Endothelial cell of umbilical vein (primary cell): Measurements from ENCODE around the gene MTR. TPM values are rescaled to one million over a fixed set of nuclear protein-coding genes. Genes with fewer than 3 reads are reported as not detected.

Experiments used
- BruUV-seq: library from RNA; stranded (reverse); fragments of 400-500 nt; replicated peaks from 2 replicates; lab custom pipeline; 2021; lab: Mats Ljungman, UMichigan
- CTCF ChIA-PET: fragments of 300-600, 350-600 bp; sonication (Branson Sonifier 250); formaldehyde crosslinking; loops from one replicate; lab custom pipeline; 2021; ENCODE audit warnings: antibody characterized with exemption, inconsistent platforms; lab: Charles Lee
- POLR2A ChIA-PET: fragments of 300-600, 350-600 bp; sonication (Branson Sonifier 250); formaldehyde crosslinking; loops from one replicate; lab custom pipeline; 2021; ENCODE audit warnings: antibody characterized with exemption, inconsistent platforms; lab: Charles Lee
- DNase-seq: peaks from one replicate; pipeline ENCODE4 v3.0.0-alpha.2; 2011; ENCODE audit warnings: low read depth, low spot score
- FAIRE-seq: peaks from 2 replicates; lab custom pipeline; 2011; peaks lifted over from hg19 to GRCh38; lab: Jason Lieb, UNC
- H2AFZ ChIP-seq: 2 replicates; pipeline ENCODE4 v1.6.0; 2012; ENCODE audit warnings: low read depth, low read length, control low read depth, inconsistent platforms
- H3K27ac ChIP-seq: 2 replicates; pipeline ENCODE4 v1.5.1; 2011; ENCODE audit warnings: low read depth, mild to moderate bottlenecking, control low read depth, low read length, moderate library complexity; ENCODE audit not compliant: insufficient read depth
- H3K27me3 ChIP-seq, 2 experiments: 2 replicates each; pipeline versions ENCODE4 v1.6.0 to v1.6.1; 2011; ENCODE audit warnings: low read length in 2 of 2, mixed read lengths in 1 of 2; ENCODE audit not compliant: control insufficient read depth in 2 of 2, insufficient read depth in 2 of 2
- H3K36me3 ChIP-seq, 2 experiments: 2 replicates in 1 of 2; 3 replicates in 1 of 2; pipeline ENCODE4 v1.5.1; 2011; ENCODE audit warnings: low read length in 2 of 2, mild to moderate bottlenecking in 1 of 2, moderate library complexity in 1 of 2; ENCODE audit not compliant: control insufficient read depth in 2 of 2, insufficient read depth in 2 of 2; ENCODE audit errors: extremely low read depth in 1 of 2
- H3K4me1 ChIP-seq: 3 replicates; pipeline ENCODE4 v1.5.1; 2011; ENCODE audit warnings: mild to moderate bottlenecking, low read length; ENCODE audit not compliant: control insufficient read depth, insufficient read depth; ENCODE audit errors: extremely low read depth
- H3K4me2 ChIP-seq: 2 replicates; pipeline ENCODE4 v1.6.1; 2011; ENCODE audit warnings: low read length, control low read depth, mixed read lengths; ENCODE audit not compliant: insufficient read depth
- H3K4me3 ChIP-seq, 3 experiments: fragments of 200-600 bp in 1 of 3; sonication (generic), shearing (Covaris generic) in 1 of 3; replicated peaks in 1 of 3; 2 replicates each; pipeline ENCODE4 v1.5.1; 2011 to 2016; ENCODE audit warnings: control low read depth in 3 of 3, low read length in 3 of 3, mild to moderate bottlenecking in 2 of 3, inconsistent platforms in 1 of 3, low read depth in 1 of 3, moderate library complexity in 1 of 3; ENCODE audit not compliant: insufficient read depth in 1 of 3
- H3K79me2 ChIP-seq: 2 replicates; pipeline ENCODE4 v1.6.0; 2012; ENCODE audit warnings: low read length, inconsistent platforms; ENCODE audit not compliant: control insufficient read depth, insufficient read depth
- H3K9ac ChIP-seq: replicated peaks from 2 replicates; pipeline ENCODE3; 2011; ENCODE audit warnings: low read length, control low read depth; ENCODE audit not compliant: insufficient read depth; ENCODE audit errors: extremely low read depth
- H3K9me1 ChIP-seq: replicated peaks from 3 replicates; pipeline ENCODE4 v1.6.0; 2011; ENCODE audit warnings: mild to moderate bottlenecking, low read length; ENCODE audit not compliant: control insufficient read depth, insufficient read depth; ENCODE audit errors: extremely low read depth
- H3K9me3 ChIP-seq: replicated peaks from 2 replicates; pipeline ENCODE4 v1.5.1; 2012; ENCODE audit warnings: low read length, inconsistent platforms; ENCODE audit not compliant: control insufficient read depth, insufficient read depth
- H4K20me1 ChIP-seq: replicated peaks from 2 replicates; pipeline ENCODE3; 2011; ENCODE audit warnings: mild to moderate bottlenecking, low read length; ENCODE audit not compliant: control insufficient read depth, insufficient read depth; ENCODE audit errors: extremely low read depth
- CTCF ChIP-seq, 2 donors: IDR thresholded peaks; 1 replicate in 1 of 2; 2 replicates in 1 of 2; pipeline ENCODE4 v1.5.1; 2011; ENCODE audit warnings: low read length in 2 of 2, mild to moderate bottlenecking in 2 of 2, moderate library complexity in 2 of 2, control low read depth in 1 of 2, inconsistent platforms in 1 of 2, low read depth in 1 of 2; ENCODE audit not compliant: insufficient read depth in 1 of 2; ENCODE audit errors: extremely low read depth in 1 of 2
- EZH2 ChIP-seq: IDR thresholded peaks from 2 replicates; pipeline ENCODE4 v1.6.1; 2012; ENCODE audit warnings: borderline replicate concordance, low read depth, mild to moderate bottlenecking, moderate library complexity, low read length, inconsistent platforms; ENCODE audit not compliant: severe bottlenecking
- FOS ChIP-seq: IDR thresholded peaks from 2 replicates; pipeline ENCODE4 v1.6.1; 2011; ENCODE audit warnings: mild to moderate bottlenecking, low read length, moderate library complexity, borderline replicate concordance; ENCODE audit not compliant: insufficient read depth
- GATA2 ChIP-seq: IDR thresholded peaks from 2 replicates; pipeline ENCODE4 v1.7.0; 2011; ENCODE audit warnings: low read depth, mild to moderate bottlenecking, moderate library complexity, mixed read lengths, low read length; ENCODE audit not compliant: insufficient read length, insufficient read depth
- JUN ChIP-seq: IDR thresholded peaks from 2 replicates; pipeline ENCODE4 v1.6.1; 2011; ENCODE audit warnings: borderline replicate concordance, low read depth; ENCODE audit not compliant: insufficient read length, insufficient read depth
- MAX ChIP-seq: IDR thresholded peaks from 2 replicates; pipeline ENCODE4 v1.6.1; 2011; ENCODE audit not compliant: insufficient read depth, insufficient read length
- MYC ChIP-seq: IDR thresholded peaks from one replicate; pipeline ENCODE4 v1.6.1; 2011; ENCODE audit warnings: mild to moderate bottlenecking, low read depth, low read length
- POLR2A ChIP-seq: IDR thresholded peaks from 2 replicates; pipeline ENCODE4 v1.6.1; 2012; ENCODE audit warnings: low read depth, mild to moderate bottlenecking, control low read depth, low read length
- POLR2AphosphoS5 ChIP-seq: IDR thresholded peaks from 2 replicates; pipeline ENCODE4 v1.6.1; 2012; ENCODE audit warnings: low read depth, mild to moderate bottlenecking, control low read depth, low read length, moderate library complexity; ENCODE audit not compliant: insufficient read depth
- dilution Hi-C: fragments of 300-500 bp; cut with MboI; formaldehyde crosslinking; loops from one replicate; pipeline ENCODE4 v1.15.0; 2019; ENCODE audit warnings: low sequenced_read_pairs; ENCODE audit not compliant: extremely low pct_ligation_motif_present
- intact Hi-C: fragments of 100-400 bp; cut with micrococcal nuclease; formaldehyde crosslinking; loops from one replicate; pipeline ENCODE4 v1.10.0; 2022
- polyA plus RNA-seq, 4 experiments: library from polyadenylated mRNA; depleted of rRNA in 3 of 4; stranded (reverse) in 3 of 4; unstranded in 1 of 4; fragments of >200 nt; gene quantifications; 2 replicates each; pipeline versions ENCODE4 v1.2.1 to v1.2.3, GENCODE V29; 2011 to 2012; ENCODE audit warnings: missing spikeins in 1 of 4
- total RNA-seq: library from RNA; stranded (reverse); gene quantifications from 2 replicates; pipeline ENCODE4 v1.2.3, GENCODE V29; 2021

MTR gene
- total and polyA plus RNA-seq, 2 donors (not counting 3 experiments of a cell fraction or from before 2014, with no cell fraction given): 6.7 to 45.2 TPM

- dilution Hi-C loops (no loop called here), intact Hi-C loops (no loop called here)
- Histone ChIP-seq H3K9me1 (no peaks in the 10 kb centered on the region), H3K36me3 (peaks cover 6 to 10% of the 10 kb centered on the region in 2 experiments), H3K79me2 (peaks cover 3% of the 10 kb centered on the region), H3K4me3 (no peak overlapping the region), H3K4me2 (no peak overlapping the region), H2AFZ (no peak overlapping the region), H4K20me1 (no peaks in the 10 kb centered on the region), H3K4me1 (no peaks in the 10 kb centered on the region), H3K9ac (no peak overlapping the region), H3K27ac (no peak overlapping the region), H3K27me3 (no peaks in the 10 kb centered on the region), H3K9me3 (no peaks in the 10 kb centered on the region)
- POLR2A ChIA-PET: no interaction called here
- DNase-seq (peak; percentile 57), FAIRE-seq (no peak)
- BruUV-seq: no TSS peak
- TF ChIP-seq FOS: no peak
- TF ChIP-seq GATA2: no peak
- no peak for TF ChIP-seq CTCF (IDR thresholded peaks at IDR 0.05; ENCODE audit: extremely low read depth in 1 of 2, insufficient read depth in 1 of 2, low read depth in 1 of 2, low read length in 2 of 2)
- TF ChIP-seq POLR2A: no peak
- TF ChIP-seq JUN: no peak
- no peak for TF ChIP-seq POLR2AphosphoS5
- TF ChIP-seq MAX: no peak
- no peak for TF ChIP-seq MYC
- no peak for TF ChIP-seq EZH2
- CTCF ChIA-PET: interaction anchor here (1.2 kb wide), 1 partner anchor 200 kb away, joined by 6 read pairs; no protein-coding TSS in a partner anchor
Observed at GRCh38 chr1:236809148-236809547, 14.1 kb downstream of the MTR start.
